WTC11 (cell line): ENCODE data around the gene ZNF77. TPM values are rescaled to one million over a fixed set of nuclear protein-coding genes. Genes with fewer than 3 reads are reported as not detected.

Experiments used
- CREB1 ChIP-seq: sonication (generic); formaldehyde crosslinking; IDR thresholded peaks from 2 replicates; pipeline ENCODE4 v1.8.0; 2023; ENCODE audit warnings: mild to moderate bottlenecking, missing genetic modification reagents
- E2F1 ChIP-seq: sonication (generic); formaldehyde crosslinking; IDR thresholded peaks from 2 replicates; pipeline ENCODE4 v1.8.0; 2022; ENCODE audit warnings: mild to moderate bottlenecking, missing genetic modification reagents
- E2F4 ChIP-seq: sonication (generic); formaldehyde crosslinking; IDR thresholded peaks from 2 replicates; pipeline ENCODE4 v1.8.1; 2022; ENCODE audit warnings: low read depth, mild to moderate bottlenecking, moderate library complexity, missing genetic modification reagents, borderline replicate concordance
- KAT7 ChIP-seq: sonication (generic); formaldehyde crosslinking; IDR thresholded peaks from 2 replicates; pipeline ENCODE4 v1.8.1; 2023; ENCODE audit warnings: missing genetic modification reagents, mild to moderate bottlenecking, borderline replicate concordance
- MXD4 ChIP-seq: fragments of 250-450 bp; sonication (Bioruptor Pico); IDR thresholded peaks from 2 replicates; pipeline ENCODE4 v1.8.0; 2021; ENCODE audit warnings: mild to moderate bottlenecking, moderate library complexity, borderline replicate concordance
- NFATC4 ChIP-seq: fragments of 250-450 bp; sonication (Bioruptor Pico); IDR thresholded peaks from 2 replicates; pipeline ENCODE4 v1.9.0; 2021; ENCODE audit warnings: mild to moderate bottlenecking
- NR1H2 ChIP-seq: sonication (generic); formaldehyde crosslinking; IDR thresholded peaks from 2 replicates; pipeline ENCODE4 v1.9.0; 2021; ENCODE audit warnings: mild to moderate bottlenecking, moderate library complexity, missing genetic modification reagents
- PRRX2 ChIP-seq: fragments of 250-450 bp; sonication (Bioruptor Pico); IDR thresholded peaks from 2 replicates; pipeline ENCODE4 v1.8.0; 2021; ENCODE audit warnings: mild to moderate bottlenecking
- RELA ChIP-seq: sonication (generic); formaldehyde crosslinking; IDR thresholded peaks from 2 replicates; pipeline ENCODE4 v1.8.1; 2022; ENCODE audit warnings: missing genetic modification reagents, mild to moderate bottlenecking, borderline replicate concordance
- SMAD3 ChIP-seq: sonication (generic); formaldehyde crosslinking; IDR thresholded peaks from 2 replicates; pipeline ENCODE4 v1.8.0; 2022; ENCODE audit warnings: missing genetic modification reagents, mild to moderate bottlenecking, borderline replicate concordance
- STAT6 ChIP-seq: sonication (generic); formaldehyde crosslinking; conservative IDR thresholded peaks from 2 replicates; pipeline ENCODE4 v1.8.1; 2023; ENCODE audit warnings: mild to moderate bottlenecking, low read depth, missing genetic modification reagents, moderate library complexity
- TEAD4 ChIP-seq: sonication (generic); formaldehyde crosslinking; IDR thresholded peaks from 2 replicates; pipeline ENCODE4 v1.8.0; 2022; ENCODE audit warnings: mild to moderate bottlenecking, missing genetic modification reagents
- ZBTB21 ChIP-seq: sonication (generic); formaldehyde crosslinking; IDR thresholded peaks from 2 replicates; pipeline ENCODE4 v1.8.1; 2023; ENCODE audit warnings: mild to moderate bottlenecking, missing genetic modification reagents, borderline replicate concordance
- ZNF263 ChIP-seq: sonication (generic); formaldehyde crosslinking; IDR thresholded peaks from 2 replicates; pipeline ENCODE4 v1.8.1; 2022; ENCODE audit warnings: low read depth, mild to moderate bottlenecking, moderate library complexity, missing genetic modification reagents
- ZNF532 ChIP-seq: fragments of 250-450 bp; sonication (Bioruptor Pico); IDR thresholded peaks from 2 replicates; pipeline ENCODE4 v1.9.0; 2021; ENCODE audit warnings: mild to moderate bottlenecking, borderline replicate concordance
- total RNA-seq: library from RNA; stranded (reverse); gene quantifications from 3 replicates; pipeline ENCODE4 v1.2.3, GENCODE V29; 2021
- TF ChIP-seq, protein P1 (sequence below): fragments of 250-450 bp; sonication (Bioruptor Pico); conservative IDR thresholded peaks from 2 replicates; pipeline ENCODE4 v1.9.0; 2021; ENCODE audit warnings: mild to moderate bottlenecking
- TF ChIP-seq, protein P2 (sequence below): fragments of 200-600 bp; IDR thresholded peaks from 2 replicates; pipeline ENCODE4 v1.8.0; 2022; ENCODE audit warnings: antibody characterized with exemption
- TF ChIP-seq, protein P3 (sequence below): sonication (generic); formaldehyde crosslinking; IDR thresholded peaks from 2 replicates; pipeline ENCODE4 v1.8.0; 2023; ENCODE audit warnings: missing genetic modification reagents, mild to moderate bottlenecking, borderline replicate concordance

The ZNF77 gene
- total RNA-seq, 1 experiment from 2014 or later, result 4.7 TPM

- TF ChIP-seq, protein P1, sequence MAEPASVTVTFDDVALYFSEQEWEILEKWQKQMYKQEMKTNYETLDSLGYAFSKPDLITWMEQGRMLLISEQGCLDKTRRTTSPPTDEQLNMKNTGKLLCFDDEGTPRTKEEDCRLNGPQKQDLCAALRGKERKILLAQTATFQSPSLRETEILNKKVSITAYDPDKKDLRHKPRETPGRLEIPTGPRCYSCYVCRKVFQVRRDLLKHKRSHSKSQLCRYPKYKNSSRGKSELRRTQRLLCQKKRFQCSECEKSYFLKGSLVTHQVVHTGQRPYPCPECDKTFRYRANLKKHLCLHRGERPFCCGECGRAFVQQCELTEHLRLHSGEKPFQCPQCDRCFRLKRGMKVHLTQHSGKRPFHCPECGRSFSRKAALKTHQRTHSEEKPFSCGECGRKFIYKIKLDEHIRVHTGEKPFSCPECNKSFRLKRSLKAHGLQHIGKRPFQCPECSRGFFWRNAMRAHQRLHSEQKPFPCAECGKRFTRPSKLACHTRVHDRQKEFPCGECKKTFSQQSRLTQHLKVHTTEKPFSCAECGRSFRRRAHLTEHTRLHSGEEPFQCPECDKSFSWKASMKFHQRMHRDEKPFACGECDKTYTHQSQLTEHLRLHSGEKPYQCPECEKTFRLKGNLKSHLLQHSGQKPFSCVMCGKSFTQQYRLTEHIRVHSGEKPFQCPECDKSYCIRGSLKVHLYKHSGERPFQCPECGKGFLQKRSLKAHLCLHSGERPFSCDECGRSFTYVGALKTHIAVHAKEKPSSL (CRISPR knock-in tag), result no peak
- TF ChIP-seq E2F4 (CRISPR knock-in tag) (no peak), RELA (CRISPR knock-in tag) (no peak), NR1H2 (CRISPR knock-in tag) (no peak), SMAD3 (CRISPR knock-in tag) (no peak), CREB1 (no peak; the same call in 1 of the 2 replicates), STAT6 (CRISPR knock-in tag) (no peak), ZNF532 (CRISPR knock-in tag) (no peak), TEAD4 (no peak), KAT7 (CRISPR knock-in tag) (no peak), ZNF263 (CRISPR knock-in tag) (no peak), E2F1 (CRISPR knock-in tag) (no peak), ZBTB21 (CRISPR knock-in tag) (peak; percentile 41; the same call in 1 of the 2 replicates), MXD4 (0 out of 2 replicates have a peak, but pooled peaks have one; percentile 60), NFATC4 (CRISPR knock-in tag) (0 out of 2 replicates have a peak, but pooled peaks have one; percentile 73), PRRX2 (CRISPR knock-in tag) (peak; percentile 52; the same call in 1 of the 2 replicates)
- TF ChIP-seq, protein P2, sequence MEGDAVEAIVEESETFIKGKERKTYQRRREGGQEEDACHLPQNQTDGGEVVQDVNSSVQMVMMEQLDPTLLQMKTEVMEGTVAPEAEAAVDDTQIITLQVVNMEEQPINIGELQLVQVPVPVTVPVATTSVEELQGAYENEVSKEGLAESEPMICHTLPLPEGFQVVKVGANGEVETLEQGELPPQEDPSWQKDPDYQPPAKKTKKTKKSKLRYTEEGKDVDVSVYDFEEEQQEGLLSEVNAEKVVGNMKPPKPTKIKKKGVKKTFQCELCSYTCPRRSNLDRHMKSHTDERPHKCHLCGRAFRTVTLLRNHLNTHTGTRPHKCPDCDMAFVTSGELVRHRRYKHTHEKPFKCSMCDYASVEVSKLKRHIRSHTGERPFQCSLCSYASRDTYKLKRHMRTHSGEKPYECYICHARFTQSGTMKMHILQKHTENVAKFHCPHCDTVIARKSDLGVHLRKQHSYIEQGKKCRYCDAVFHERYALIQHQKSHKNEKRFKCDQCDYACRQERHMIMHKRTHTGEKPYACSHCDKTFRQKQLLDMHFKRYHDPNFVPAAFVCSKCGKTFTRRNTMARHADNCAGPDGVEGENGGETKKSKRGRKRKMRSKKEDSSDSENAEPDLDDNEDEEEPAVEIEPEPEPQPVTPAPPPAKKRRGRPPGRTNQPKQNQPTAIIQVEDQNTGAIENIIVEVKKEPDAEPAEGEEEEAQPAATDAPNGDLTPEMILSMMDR, result no peak
- TF ChIP-seq, protein P3, sequence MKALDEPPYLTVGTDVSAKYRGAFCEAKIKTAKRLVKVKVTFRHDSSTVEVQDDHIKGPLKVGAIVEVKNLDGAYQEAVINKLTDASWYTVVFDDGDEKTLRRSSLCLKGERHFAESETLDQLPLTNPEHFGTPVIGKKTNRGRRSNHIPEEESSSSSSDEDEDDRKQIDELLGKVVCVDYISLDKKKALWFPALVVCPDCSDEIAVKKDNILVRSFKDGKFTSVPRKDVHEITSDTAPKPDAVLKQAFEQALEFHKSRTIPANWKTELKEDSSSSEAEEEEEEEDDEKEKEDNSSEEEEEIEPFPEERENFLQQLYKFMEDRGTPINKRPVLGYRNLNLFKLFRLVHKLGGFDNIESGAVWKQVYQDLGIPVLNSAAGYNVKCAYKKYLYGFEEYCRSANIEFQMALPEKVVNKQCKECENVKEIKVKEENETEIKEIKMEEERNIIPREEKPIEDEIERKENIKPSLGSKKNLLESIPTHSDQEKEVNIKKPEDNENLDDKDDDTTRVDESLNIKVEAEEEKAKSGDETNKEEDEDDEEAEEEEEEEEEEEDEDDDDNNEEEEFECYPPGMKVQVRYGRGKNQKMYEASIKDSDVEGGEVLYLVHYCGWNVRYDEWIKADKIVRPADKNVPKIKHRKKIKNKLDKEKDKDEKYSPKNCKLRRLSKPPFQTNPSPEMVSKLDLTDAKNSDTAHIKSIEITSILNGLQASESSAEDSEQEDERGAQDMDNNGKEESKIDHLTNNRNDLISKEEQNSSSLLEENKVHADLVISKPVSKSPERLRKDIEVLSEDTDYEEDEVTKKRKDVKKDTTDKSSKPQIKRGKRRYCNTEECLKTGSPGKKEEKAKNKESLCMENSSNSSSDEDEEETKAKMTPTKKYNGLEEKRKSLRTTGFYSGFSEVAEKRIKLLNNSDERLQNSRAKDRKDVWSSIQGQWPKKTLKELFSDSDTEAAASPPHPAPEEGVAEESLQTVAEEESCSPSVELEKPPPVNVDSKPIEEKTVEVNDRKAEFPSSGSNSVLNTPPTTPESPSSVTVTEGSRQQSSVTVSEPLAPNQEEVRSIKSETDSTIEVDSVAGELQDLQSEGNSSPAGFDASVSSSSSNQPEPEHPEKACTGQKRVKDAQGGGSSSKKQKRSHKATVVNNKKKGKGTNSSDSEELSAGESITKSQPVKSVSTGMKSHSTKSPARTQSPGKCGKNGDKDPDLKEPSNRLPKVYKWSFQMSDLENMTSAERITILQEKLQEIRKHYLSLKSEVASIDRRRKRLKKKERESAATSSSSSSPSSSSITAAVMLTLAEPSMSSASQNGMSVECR (CRISPR knock-in tag), result no peak
Observed at GRCh38 chr19:2944775-2945574, at the start of gene ZNF77 (continued).
